ENCODE results near the gene RFX4. TPM values are rescaled to one million over a fixed set of nuclear protein-coding genes. Genes with fewer than 3 reads are reported as not detected.

Gene RFX4
- total RNA-seq, 1 experiment from 2014 or later = not detected

DNA sequence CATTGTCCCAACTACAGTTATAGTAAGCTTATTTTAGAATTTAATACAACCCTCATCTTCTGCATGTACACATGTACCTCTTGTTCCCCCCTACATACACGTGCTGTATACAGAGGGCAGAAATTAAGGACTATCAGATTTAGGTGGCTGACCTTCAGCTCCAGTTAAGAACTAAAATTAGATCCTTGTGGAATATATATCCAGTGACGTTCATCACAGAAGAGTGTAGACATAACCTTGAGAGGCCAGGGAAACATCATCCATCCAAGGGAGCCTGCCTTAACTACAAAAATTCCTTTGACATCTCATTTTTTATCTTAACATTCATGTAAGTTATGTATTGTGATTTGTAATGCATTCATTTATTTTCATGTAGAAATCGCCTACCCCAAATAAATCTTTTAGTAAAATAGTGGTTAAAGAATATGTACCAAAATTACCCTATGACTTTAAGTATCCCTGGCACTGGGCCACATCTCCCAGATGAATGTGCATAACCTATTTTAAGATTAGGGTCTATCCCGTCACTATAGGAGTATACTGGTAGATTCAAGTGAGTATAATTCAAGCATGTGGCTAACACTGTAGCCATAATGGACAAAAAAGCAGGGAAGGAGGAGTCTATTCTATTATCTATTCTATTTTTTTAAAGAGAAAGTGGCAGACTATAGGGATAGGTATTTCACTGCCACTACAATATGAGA, 219.2 kb downstream of the RFX4 start:
- ATAC-seq (no peak), DNase-seq (ENCODE audit: low read depth, low spot score) (no peak)
- no peaks in the 10 kb centered on the region for H3K4me1 ChIP-seq (ENCODE audit: control insufficient read depth in 1 of 2, insufficient read depth in 2 of 2, low read length in 2 of 2)
- no peak overlapping the region for H3K9ac ChIP-seq (ENCODE audit: low read length)
- ChIA-PET CTCF (interaction anchor here (1.1 kb wide), 1 partner anchor 11 kb away, joined by 3 read pairs; no protein-coding TSS in a partner anchor), POLR2A (no interaction called here), RAD21 (ENCODE audit: low non-redundant PET in 1 of 2, low total read pairs in 2 of 2, uncharacterized antibody in 2 of 2, unreplicated experiment in 2 of 2) (no interaction called here)
- no peaks in the 10 kb centered on the region for H3K9me3 ChIP-seq (ENCODE audit: control insufficient read depth in 1 of 2, insufficient read depth in 1 of 2, low read depth in 1 of 2, low read length in 2 of 2)
- no peaks in the 10 kb centered on the region for H3K36me3 ChIP-seq (ENCODE audit: control insufficient read depth in 1 of 2, insufficient read depth in 2 of 2, low read length in 2 of 2)
- no TSS peak for BruUV-seq (replicated peaks)
- H3K4me2 ChIP-seq (ENCODE audit: low read length) = no peak overlapping the region
- no peak overlapping the region for H2AFZ ChIP-seq (ENCODE audit: low read depth, low read length, poor library complexity, severe bottlenecking)
- no peaks in the 10 kb centered on the region for H3K9me2 ChIP-seq (ENCODE audit: insufficient read depth)
- no peak overlapping the region for H3K4me3 ChIP-seq (replicated peaks in 1 of 2; ENCODE audit: low read depth in 1 of 2, low read length in 2 of 2)
- H3K27ac ChIP-seq (ENCODE audit: low read depth, low read length) = no peak overlapping the region
- H3K27me3 ChIP-seq (ENCODE audit: insufficient read depth, low read length) = no peaks in the 10 kb centered on the region
- no peaks in the 10 kb centered on the region for H3K79me2 ChIP-seq (ENCODE audit: insufficient read depth, low read length)
- no peaks in the 10 kb centered on the region for H4K20me1 ChIP-seq (ENCODE audit: insufficient read depth)
- intact Hi-C loops (cut with micrococcal nuclease) = loop anchor here (5.0 kb wide), 1 partner anchor 505 kb away; no protein-coding TSS in a partner anchor
- no peak for TF ChIP-seq TCF7L2 (IDR thresholded peaks at IDR 0.05; ENCODE audit: borderline replicate concordance, extremely low read depth, insufficient read depth, insufficient read length)
- no peak for TF ChIP-seq SP1 (IDR thresholded peaks at IDR 0.05; ENCODE audit: low read depth)
- TF ChIP-seq FOSL1 (IDR thresholded peaks at IDR 0.05; ENCODE audit: low read depth) = no peak
- no peak for TF ChIP-seq ELF1 (IDR thresholded peaks at IDR 0.05; ENCODE audit: borderline replicate concordance, low read depth)
- TF ChIP-seq JUND (IDR thresholded peaks at IDR 0.05) = no peak
- TF ChIP-seq, protein P1, sequence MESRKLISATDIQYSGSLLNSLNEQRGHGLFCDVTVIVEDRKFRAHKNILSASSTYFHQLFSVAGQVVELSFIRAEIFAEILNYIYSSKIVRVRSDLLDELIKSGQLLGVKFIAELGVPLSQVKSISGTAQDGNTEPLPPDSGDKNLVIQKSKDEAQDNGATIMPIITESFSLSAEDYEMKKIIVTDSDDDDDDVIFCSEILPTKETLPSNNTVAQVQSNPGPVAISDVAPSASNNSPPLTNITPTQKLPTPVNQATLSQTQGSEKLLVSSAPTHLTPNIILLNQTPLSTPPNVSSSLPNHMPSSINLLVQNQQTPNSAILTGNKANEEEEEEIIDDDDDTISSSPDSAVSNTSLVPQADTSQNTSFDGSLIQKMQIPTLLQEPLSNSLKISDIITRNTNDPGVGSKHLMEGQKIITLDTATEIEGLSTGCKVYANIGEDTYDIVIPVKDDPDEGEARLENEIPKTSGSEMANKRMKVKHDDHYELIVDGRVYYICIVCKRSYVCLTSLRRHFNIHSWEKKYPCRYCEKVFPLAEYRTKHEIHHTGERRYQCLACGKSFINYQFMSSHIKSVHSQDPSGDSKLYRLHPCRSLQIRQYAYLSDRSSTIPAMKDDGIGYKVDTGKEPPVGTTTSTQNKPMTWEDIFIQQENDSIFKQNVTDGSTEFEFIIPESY (IDR thresholded peaks at IDR 0.05; ENCODE audit: extremely low read depth, insufficient replicate concordance, low read length) = no peak
- TF ChIP-seq, protein P2, sequence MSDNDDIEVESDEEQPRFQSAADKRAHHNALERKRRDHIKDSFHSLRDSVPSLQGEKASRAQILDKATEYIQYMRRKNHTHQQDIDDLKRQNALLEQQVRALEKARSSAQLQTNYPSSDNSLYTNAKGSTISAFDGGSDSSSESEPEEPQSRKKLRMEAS (IDR thresholded peaks at IDR 0.05) = no peak
- TF ChIP-seq ZFX (IDR thresholded peaks at IDR 0.05) = no peak
- TF ChIP-seq, protein P3, sequence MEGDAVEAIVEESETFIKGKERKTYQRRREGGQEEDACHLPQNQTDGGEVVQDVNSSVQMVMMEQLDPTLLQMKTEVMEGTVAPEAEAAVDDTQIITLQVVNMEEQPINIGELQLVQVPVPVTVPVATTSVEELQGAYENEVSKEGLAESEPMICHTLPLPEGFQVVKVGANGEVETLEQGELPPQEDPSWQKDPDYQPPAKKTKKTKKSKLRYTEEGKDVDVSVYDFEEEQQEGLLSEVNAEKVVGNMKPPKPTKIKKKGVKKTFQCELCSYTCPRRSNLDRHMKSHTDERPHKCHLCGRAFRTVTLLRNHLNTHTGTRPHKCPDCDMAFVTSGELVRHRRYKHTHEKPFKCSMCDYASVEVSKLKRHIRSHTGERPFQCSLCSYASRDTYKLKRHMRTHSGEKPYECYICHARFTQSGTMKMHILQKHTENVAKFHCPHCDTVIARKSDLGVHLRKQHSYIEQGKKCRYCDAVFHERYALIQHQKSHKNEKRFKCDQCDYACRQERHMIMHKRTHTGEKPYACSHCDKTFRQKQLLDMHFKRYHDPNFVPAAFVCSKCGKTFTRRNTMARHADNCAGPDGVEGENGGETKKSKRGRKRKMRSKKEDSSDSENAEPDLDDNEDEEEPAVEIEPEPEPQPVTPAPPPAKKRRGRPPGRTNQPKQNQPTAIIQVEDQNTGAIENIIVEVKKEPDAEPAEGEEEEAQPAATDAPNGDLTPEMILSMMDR (IDR thresholded peaks at IDR 0.05 in 2 of 3, conservative IDR thresholded peaks at IDR 0.05 in 1 of 3; ENCODE audit: borderline replicate concordance in 1 of 3, insufficient read depth in 1 of 3, low read depth in 2 of 3, low read length in 2 of 3) = no peak

Measured in HCT116 (cell line).